Thoracic aorta (tissue), 2 donors: ENCODE data around the gene FAM186B. TPM values are rescaled to one million over a fixed set of nuclear protein-coding genes. Genes with fewer than 3 reads are reported as not detected.

Experiments
- ATAC-seq: fragments of 150-250 bp; one replicate; pipeline ENCODE4 v1.8.0; 2017; ENCODE audit warnings: low read depth; ENCODE audit not compliant: insufficient number of reproducible peaks, low FRiP score
- DNase-seq: peaks from one replicate; pipeline ENCODE4 v3.0.0-alpha.2; 2020; ENCODE audit warnings: low spot score
- H3K27ac ChIP-seq, 2 donors: fragments of 200-600 bp; sonication (generic); 1 replicate in 1 of 2; 2 replicates in 1 of 2; pipeline ENCODE4 v1.5.1; 2016; ENCODE audit warnings: mild to moderate bottlenecking in 2 of 2, moderate library complexity in 2 of 2
- H3K27me3 ChIP-seq: fragments of 200-600 bp; sonication (generic); replicated peaks from 2 replicates; pipeline ENCODE4 v1.6.0; 2016; ENCODE audit warnings: mild to moderate bottlenecking; ENCODE audit not compliant: insufficient read depth
- H3K36me3 ChIP-seq: fragments of 200-600 bp; sonication (generic); one replicate; pipeline ENCODE4 v1.5.1; 2016
- H3K4me1 ChIP-seq, 2 donors: fragments of 200-600 bp; sonication (generic); 1 replicate in 1 of 2; 2 replicates in 1 of 2; pipeline versions ENCODE4 v1.5.1 to v1.6.0; 2016; ENCODE audit warnings: low read depth in 2 of 2, mild to moderate bottlenecking in 1 of 2; ENCODE audit not compliant: control insufficient read depth in 1 of 2
- H3K4me3 ChIP-seq: fragments of 200-600 bp; sonication (generic); 2 replicates; pipeline ENCODE4 v1.5.1; 2016; ENCODE audit warnings: mild to moderate bottlenecking
- H3K9me3 ChIP-seq: fragments of 200-600 bp; sonication (generic); 2 replicates; pipeline ENCODE4 v1.5.1; 2016
- total RNA-seq, 2 donors: library from RNA; depleted of rRNA; stranded (reverse); fragments of >200 nt; gene quantifications; one replicate each; pipeline versions ENCODE4 v1.1.0 to v1.2.3, GENCODE V29; 2016
- TF ChIP-seq, protein P1 (sequence below): fragments of 200-600 bp; sonication (generic); IDR thresholded peaks from one replicate; pipeline ENCODE4 v1.5.1; 2019; ENCODE audit warnings: antibody characterized with exemption

The FAM186B gene
- total RNA-seq, 2 donors from 2014 or later, result 0.42 to 0.54 TPM

DNA sequence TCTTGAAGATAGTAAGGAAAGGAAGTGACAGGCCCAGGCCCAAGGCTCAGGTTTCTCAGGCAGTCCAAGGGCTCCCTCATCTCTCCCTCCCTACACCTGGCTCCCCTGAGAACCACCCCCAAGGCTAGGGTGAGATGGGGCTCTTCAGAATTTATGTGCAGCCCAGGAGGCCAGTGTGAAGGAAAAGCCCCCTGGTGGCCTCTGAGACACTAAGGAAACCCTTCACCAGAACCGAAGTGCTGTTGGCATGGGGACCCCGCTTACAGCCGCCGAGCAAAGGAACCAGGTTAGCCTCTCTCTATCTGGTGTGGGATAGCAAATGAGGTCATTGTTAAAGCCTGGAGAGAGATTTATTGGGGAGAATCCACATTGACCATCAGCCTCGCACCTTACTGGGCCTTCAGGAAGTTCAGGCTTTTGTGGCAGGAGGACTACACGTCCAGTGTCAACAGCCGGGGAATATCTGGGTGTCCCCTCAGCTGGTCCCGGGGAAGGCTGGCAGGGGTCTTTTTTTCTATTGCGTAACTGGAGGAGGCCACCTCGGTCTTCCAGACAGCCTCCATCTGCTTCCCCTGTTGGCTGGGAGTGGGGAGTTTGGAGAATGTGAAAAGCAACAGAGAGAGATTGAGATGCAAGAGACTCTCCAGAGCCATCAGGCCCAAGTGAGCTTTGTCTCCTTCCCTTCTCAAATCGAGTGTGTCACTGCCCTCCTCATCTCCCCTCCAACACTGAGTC, 18.1 kb downstream of the FAM186B start:
- TF ChIP-seq, protein P1, sequence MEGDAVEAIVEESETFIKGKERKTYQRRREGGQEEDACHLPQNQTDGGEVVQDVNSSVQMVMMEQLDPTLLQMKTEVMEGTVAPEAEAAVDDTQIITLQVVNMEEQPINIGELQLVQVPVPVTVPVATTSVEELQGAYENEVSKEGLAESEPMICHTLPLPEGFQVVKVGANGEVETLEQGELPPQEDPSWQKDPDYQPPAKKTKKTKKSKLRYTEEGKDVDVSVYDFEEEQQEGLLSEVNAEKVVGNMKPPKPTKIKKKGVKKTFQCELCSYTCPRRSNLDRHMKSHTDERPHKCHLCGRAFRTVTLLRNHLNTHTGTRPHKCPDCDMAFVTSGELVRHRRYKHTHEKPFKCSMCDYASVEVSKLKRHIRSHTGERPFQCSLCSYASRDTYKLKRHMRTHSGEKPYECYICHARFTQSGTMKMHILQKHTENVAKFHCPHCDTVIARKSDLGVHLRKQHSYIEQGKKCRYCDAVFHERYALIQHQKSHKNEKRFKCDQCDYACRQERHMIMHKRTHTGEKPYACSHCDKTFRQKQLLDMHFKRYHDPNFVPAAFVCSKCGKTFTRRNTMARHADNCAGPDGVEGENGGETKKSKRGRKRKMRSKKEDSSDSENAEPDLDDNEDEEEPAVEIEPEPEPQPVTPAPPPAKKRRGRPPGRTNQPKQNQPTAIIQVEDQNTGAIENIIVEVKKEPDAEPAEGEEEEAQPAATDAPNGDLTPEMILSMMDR, result no peak
- no peak overlapping the region for H3K4me3 ChIP-seq
- ATAC-seq (no peak), DNase-seq (no peak)
- no peaks in the 10 kb centered on the region for H3K9me3 ChIP-seq
- peaks cover 0 to 3% of the 10 kb centered on the region in 2 donors for H3K4me1 ChIP-seq
- no peaks in the 10 kb centered on the region for H3K36me3 ChIP-seq
- H3K27ac ChIP-seq, result no peak overlapping the region
- H3K27me3 ChIP-seq, result no peaks in the 10 kb centered on the region

DNA sequence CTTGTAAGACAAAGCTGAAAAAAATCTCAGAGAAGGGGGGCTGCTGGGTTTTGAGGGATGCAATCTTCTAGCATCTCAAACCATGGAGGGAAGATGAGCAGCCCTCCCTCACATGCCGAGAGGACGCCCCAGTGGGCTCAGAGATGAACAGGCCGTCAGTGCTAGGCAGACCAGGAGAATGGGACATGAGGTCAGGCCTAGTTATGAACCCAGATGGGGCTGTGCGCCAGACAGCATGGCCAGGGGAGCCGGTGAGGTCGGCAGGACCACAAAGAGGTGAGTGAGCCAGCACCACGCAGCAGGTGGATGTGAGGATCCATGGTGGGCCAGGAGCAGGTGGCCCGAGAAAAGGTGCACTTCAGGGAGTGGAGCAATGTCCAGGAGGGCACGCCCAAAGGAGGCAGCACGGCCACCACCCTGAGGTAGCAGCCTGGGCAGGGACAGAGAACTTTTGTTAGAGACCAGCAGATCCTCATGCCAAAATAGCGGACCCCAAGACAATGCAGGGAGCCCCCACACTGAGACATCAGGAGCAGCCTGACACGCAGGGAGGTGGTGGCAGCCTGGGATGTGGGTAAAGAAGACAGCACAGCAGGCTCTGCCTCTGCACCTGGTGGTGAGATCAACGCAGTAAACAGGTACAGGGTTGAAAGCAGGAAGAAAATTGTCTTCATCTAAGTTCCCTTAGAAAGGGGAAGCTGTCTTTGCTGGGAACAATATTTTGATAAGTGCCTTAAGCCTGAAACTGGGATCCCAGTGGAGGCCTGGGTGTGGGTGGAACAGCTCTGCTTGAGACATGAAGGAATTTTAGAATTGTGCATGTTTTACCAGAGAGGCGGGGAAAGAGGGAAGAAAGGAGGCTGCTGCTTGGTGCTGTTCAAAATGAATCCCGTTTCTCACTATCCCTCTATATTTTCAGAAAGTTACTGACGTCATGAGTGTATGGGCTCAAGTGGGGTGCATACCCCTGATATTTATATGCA, 19.7 kb downstream of the FAM186B start:
- DNase-seq, result no peak
- ATAC-seq, result no peak
- no peak overlapping the region for H3K4me3 ChIP-seq
- no peaks in the 10 kb centered on the region for H3K36me3 ChIP-seq
- no peaks in the 10 kb centered on the region for H3K9me3 ChIP-seq
- H3K4me1 ChIP-seq, result peaks cover 0 to 3% of the 10 kb centered on the region in 2 donors
- TF ChIP-seq, protein P1, result no peak
- H3K27ac ChIP-seq, result no peak overlapping the region
- H3K27me3 ChIP-seq, result no peaks in the 10 kb centered on the region

DNA sequence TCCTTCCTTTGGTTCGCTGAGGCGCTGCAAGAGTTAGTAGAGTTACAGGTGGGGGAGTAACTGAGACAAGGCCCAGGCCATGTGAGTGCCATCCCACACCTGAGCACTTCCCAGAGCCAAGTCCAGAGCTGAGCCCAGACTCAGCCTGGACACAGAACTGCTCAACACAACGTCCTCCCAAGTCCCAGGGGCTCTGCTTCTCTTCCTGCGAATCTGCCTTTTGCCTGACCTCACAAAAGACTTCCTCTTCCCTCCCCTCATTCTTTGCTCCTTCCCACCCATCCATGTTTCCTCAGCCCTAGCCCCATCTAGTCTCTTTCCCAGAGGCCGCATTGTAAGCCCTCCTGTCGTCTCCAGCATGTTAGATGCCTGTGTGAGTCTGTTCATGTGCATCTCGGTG, 20.8 kb downstream of the FAM186B start:
- DNase-seq (no peak), ATAC-seq (no peak)
- TF ChIP-seq, protein P1, result no peak
- Histone ChIP-seq H3K4me3 (no peak overlapping the region), H3K36me3 (no peaks in the 10 kb centered on the region), H3K27me3 (no peaks in the 10 kb centered on the region), H3K27ac (no peak overlapping the region), H3K4me1 (peaks cover 0 to 3% of the 10 kb centered on the region in 2 donors), H3K9me3 (no peaks in the 10 kb centered on the region)

DNA sequence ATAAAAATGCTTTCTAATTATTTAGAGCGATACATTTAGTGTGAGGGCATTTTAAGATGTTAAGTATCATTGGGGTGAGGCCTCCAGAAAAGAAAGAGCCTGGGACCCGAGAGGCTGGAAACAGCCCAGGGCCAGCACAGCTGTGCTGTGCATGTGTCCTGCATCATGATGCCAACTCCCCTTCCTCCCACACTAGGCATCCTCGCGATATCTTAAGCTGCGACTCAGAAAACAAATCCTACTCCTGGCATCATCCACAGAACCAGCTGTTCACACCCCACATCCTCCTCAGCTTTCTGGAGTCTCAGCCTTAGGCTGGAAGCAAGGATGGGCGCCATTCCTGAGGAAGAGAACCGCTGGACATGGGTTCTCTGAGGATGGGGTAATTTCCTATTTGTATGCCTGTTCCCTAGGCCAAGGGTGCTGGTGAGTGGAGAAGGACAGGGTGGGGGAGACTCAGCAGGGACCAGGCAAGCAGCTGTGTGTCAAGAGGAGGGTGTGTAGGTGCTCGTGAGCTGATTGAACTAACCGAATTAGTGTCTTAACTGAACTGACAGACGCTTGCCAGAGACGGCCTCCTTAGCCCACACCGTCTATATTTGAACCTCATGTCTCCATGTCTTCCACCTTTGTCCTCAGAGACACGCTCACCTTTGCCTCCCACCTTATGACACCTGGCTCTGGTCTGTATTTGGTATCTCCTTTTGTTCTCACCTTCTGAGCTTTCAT, 21.9 kb downstream of the FAM186B start:
- peaks cover 0 to 3% of the 10 kb centered on the region in 2 donors for H3K4me1 ChIP-seq
- no peaks in the 10 kb centered on the region for H3K27me3 ChIP-seq
- no peak overlapping the region for H3K4me3 ChIP-seq
- TF ChIP-seq, protein P1, result no peak
- H3K27ac ChIP-seq, result no peak overlapping the region
- no peak for ATAC-seq
- no peaks in the 10 kb centered on the region for H3K36me3 ChIP-seq
- no peaks in the 10 kb centered on the region for H3K9me3 ChIP-seq
- DNase-seq, result no peak
